GM18502 (cell line): ENCODE results near the gene TMEM86A.

Experiments used
- ATAC-seq: cut with Tn5 transposase; IDR thresholded peaks from one replicate; pipeline ENCODE4 v1.9.1; 2021; ENCODE audit warnings: mild to moderate bottlenecking; ENCODE audit not compliant: unreplicated experiment, poor library complexity

TMEM86A gene

GRCh38 chr11:18749681-18750319 is 51.2 kb downstream of the TMEM86A start:
- ATAC-seq, result no peak

GRCh38 chr11:18750944-18751343 is 52.4 kb downstream of the TMEM86A start:
- ATAC-seq, result no peak

GRCh38 chr11:18752502-18752901 is 53.9 kb downstream of the TMEM86A start:
- ATAC-seq, result no peak

- ATAC-seq, result no peak
Measured at GRCh38 chr11:18754308-18754707, 55.7 kb downstream of the TMEM86A start.
